Tibial nerve (tissue), 4 donors: ENCODE measurements around the gene ACTR5.

Experiments
- CTCF ChIP-seq, 5 experiments: fragments of 200-600 bp in 3 of 5; fragments of 450-650 bp in 2 of 5; sonication (generic) in 3 of 5; IDR thresholded peaks; one replicate each; pipeline ENCODE4 v1.5.1; 2016 to 2019; ENCODE audit warnings: antibody characterized with exemption in 5 of 5, mild to moderate bottlenecking in 3 of 5, moderate library complexity in 2 of 5
- EP300 ChIP-seq, 2 donors: sonication (generic); formaldehyde crosslinking; IDR thresholded peaks; one replicate each; pipeline ENCODE4 v1.6.1; 2017; ENCODE audit warnings: antibody characterized with exemption in 2 of 2, mild to moderate bottlenecking in 1 of 2
- POLR2A ChIP-seq, 2 donors: fragments of 450-650 bp; IDR thresholded peaks; one replicate each; pipeline ENCODE4 v1.6.1; 2017; ENCODE audit warnings: antibody characterized with exemption in 2 of 2, mild to moderate bottlenecking in 2 of 2, moderate library complexity in 2 of 2

GRCh38 chr20:38804682-38805501, 56.6 kb downstream of the ACTR5 start:
- TF ChIP-seq POLR2A (IDR thresholded peaks at IDR 0.05) = no peak
- no peak for TF ChIP-seq CTCF (IDR thresholded peaks at IDR 0.05)
- TF ChIP-seq EP300 (IDR thresholded peaks at IDR 0.05) = no peak
